MCF 10A (cell line): Measurements from ENCODE around the gene ARHGEF7. TPM values are rescaled to one million over a fixed set of nuclear protein-coding genes. Genes with fewer than 3 reads are reported as not detected.
"Not testable (repeated sequence)": the region's sequence is repeated elsewhere in the genome, so short reads cannot be mapped to it uniquely, and the experiment has no call there.

Source experiments
- BruUV-seq: library from RNA; stranded (reverse); fragments of 400-500 nt; replicated peaks from 2 replicates; lab custom pipeline; 2021; lab: Mats Ljungman, UMichigan
- CTCF ChIA-PET: fragments of 300-600 bp; sonication (Branson Sonifier 250); formaldehyde crosslinking; extraction: SDS; loops from one replicate; lab custom pipeline; 2021; ENCODE audit warnings: antibody characterized with exemption, inconsistent platforms; lab: Yijun Ruan, JAX
- POLR2A ChIA-PET: fragments of 300-600, 350-650 bp; sonication (Branson Sonifier 250); formaldehyde crosslinking; extraction: SDS; loops from one replicate; lab custom pipeline; 2020; ENCODE audit warnings: antibody characterized with exemption, inconsistent platforms; lab: Yijun Ruan, JAX
- DNase-seq: peaks from one replicate; pipeline ENCODE4 v3.0.0-alpha.2; 2018; ENCODE audit not compliant: unreplicated experiment
- H3K27ac Mint-ChIP-seq: one replicate; pipeline ENCODE4 v1.8.0; 2022; ENCODE audit warnings: mild to moderate bottlenecking, low read depth, mixed read lengths; ENCODE audit not compliant: unreplicated experiment
- H3K27me3 Mint-ChIP-seq: one replicate; pipeline ENCODE4 v1.8.0; 2022; ENCODE audit warnings: mixed read lengths; ENCODE audit not compliant: insufficient read depth, unreplicated experiment
- H3K36me3 Mint-ChIP-seq: one replicate; pipeline ENCODE4 v1.8.0; 2022; ENCODE audit warnings: mild to moderate bottlenecking, moderate library complexity, mixed read lengths; ENCODE audit not compliant: insufficient read depth, unreplicated experiment
- H3K4me1 Mint-ChIP-seq: one replicate; pipeline ENCODE4 v1.8.0; 2022; ENCODE audit warnings: mixed read lengths; ENCODE audit not compliant: insufficient read depth, unreplicated experiment
- H3K4me3 Mint-ChIP-seq: one replicate; pipeline ENCODE4 v1.8.0; 2022; ENCODE audit warnings: mild to moderate bottlenecking, moderate library complexity, mixed read lengths; ENCODE audit not compliant: unreplicated experiment
- H3K9me3 Mint-ChIP-seq: one replicate; pipeline ENCODE4 v1.8.0; 2022; ENCODE audit warnings: mixed read lengths; ENCODE audit not compliant: unreplicated experiment
- intact Hi-C: fragments of 100-400 bp; cut with micrococcal nuclease; formaldehyde crosslinking; loops from 2 replicates; pipeline ENCODE4 v1.14.1; 2022
- total RNA-seq: library from RNA; stranded (reverse); gene quantifications from 2 replicates; pipeline ENCODE4 v1.2.3, GENCODE V29; 2022
- TF ChIP-seq, protein P1 (sequence below): fragments of 200-600 bp; IDR thresholded peaks from one replicate; pipeline ENCODE4 v1.8.0; 2022; ENCODE audit warnings: antibody characterized with exemption, mild to moderate bottlenecking; ENCODE audit not compliant: unreplicated experiment

Gene ARHGEF7
- total RNA-seq, 1 experiment from 2014 or later = 43.5 TPM

DNA sequence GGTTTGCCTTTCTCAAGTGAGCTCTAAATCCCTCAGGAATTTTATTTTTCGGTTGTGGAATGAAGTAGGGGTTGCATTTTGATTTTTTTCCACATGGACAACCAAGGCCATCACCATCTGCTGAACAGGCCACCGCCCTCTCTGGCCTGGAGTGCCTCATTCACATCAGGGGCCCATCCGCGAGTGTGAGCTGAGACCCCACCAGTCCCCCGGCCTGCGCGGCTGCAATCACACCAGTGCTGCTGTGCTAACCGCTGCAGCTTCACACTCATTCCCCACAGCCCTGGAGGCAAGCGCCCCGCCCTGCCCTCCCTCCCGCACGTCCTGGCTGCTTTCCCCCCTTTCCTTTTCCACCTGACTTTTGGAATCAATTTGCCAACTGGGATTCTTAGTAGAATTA is 35.7 kb upstream of the ARHGEF7 start:
- intact Hi-C loops = no loop called here
- CTCF ChIA-PET = interaction anchor here (6.0 kb wide), 1 partner anchor 11 kb away, joined by 29 read pairs; no protein-coding TSS in a partner anchor

DNA sequence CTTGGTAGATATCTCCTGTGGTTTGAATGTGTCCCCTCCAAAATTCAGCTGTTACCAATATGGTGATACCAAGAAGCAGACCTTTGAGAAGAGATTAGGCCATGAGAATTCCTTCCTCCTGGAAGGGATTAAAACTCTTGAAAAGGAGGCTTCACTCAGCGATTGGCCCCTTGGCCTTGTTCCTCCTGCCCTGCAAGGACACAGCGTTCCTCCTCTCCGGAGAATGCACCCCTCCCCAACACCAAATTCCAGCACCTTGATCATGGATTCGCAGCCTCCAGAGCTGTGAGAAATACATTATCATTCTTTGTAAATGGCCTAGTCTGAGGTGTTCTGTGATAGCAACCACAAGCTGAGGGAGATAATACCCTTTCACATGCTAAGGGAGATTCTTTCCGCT is 34.5 kb upstream of the ARHGEF7 start:
- H3K27me3 Mint-ChIP-seq = no peaks in the 10 kb centered on the region
- CTCF ChIA-PET = interaction anchor here (0.6 to 6.0 kb wide), 2 partner anchors 12 to 27 kb away, joined by 3 to 29 read pairs; no protein-coding TSS in a partner anchor

More for the DNA sequence above, 35.7 kb upstream of the ARHGEF7 start:
- Mint-ChIP-seq H3K4me3 (no peak overlapping the region), H3K27me3 (no peaks in the 10 kb centered on the region), H3K4me1 (no peaks in the 10 kb centered on the region), H3K27ac (no peak overlapping the region), H3K36me3 (no peaks in the 10 kb centered on the region), H3K9me3 (peaks cover 4% of the 10 kb centered on the region)
- no peak for DNase-seq
- BruUV-seq = no TSS peak
- TF ChIP-seq, protein P1, sequence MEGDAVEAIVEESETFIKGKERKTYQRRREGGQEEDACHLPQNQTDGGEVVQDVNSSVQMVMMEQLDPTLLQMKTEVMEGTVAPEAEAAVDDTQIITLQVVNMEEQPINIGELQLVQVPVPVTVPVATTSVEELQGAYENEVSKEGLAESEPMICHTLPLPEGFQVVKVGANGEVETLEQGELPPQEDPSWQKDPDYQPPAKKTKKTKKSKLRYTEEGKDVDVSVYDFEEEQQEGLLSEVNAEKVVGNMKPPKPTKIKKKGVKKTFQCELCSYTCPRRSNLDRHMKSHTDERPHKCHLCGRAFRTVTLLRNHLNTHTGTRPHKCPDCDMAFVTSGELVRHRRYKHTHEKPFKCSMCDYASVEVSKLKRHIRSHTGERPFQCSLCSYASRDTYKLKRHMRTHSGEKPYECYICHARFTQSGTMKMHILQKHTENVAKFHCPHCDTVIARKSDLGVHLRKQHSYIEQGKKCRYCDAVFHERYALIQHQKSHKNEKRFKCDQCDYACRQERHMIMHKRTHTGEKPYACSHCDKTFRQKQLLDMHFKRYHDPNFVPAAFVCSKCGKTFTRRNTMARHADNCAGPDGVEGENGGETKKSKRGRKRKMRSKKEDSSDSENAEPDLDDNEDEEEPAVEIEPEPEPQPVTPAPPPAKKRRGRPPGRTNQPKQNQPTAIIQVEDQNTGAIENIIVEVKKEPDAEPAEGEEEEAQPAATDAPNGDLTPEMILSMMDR = no peak
- POLR2A ChIA-PET = interaction anchor here (0.7 kb wide), 1 partner anchor 72 kb away, joined by 4 read pairs; no protein-coding TSS in a partner anchor

DNA sequence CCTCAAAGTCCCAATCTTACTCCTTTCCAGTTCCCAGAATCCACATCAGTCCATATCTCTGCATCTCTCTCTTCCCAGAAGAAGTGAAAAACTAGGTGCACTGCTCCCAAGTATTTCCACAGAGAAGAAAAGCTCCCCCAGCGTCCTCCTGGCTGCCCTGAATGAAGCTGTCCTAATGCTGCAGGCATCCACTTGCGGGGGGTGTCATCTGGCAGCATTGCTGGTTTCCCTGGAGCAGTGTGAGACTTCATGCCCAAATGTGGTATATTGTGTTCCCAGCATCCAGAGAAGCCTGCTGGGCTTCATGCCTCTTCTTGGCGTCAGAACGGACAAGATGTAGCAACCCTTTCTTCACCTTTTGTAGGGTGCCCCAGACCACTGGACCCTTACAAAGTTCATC is 32.9 kb upstream of the ARHGEF7 start:
- H3K27ac Mint-ChIP-seq = no peak overlapping the region
- no peak for DNase-seq
- H3K4me3 Mint-ChIP-seq = no peak overlapping the region
- intact Hi-C loops = no loop called here
- H3K4me1 Mint-ChIP-seq = no peaks in the 10 kb centered on the region
- CTCF ChIA-PET = interaction anchor here (0.6 to 6.0 kb wide), 2 partner anchors 14 to 366 kb away, joined by 3 to 29 read pairs; no protein-coding TSS in a partner anchor
- BruUV-seq = no TSS peak
- TF ChIP-seq, protein P1 = no peak
- H3K27me3 Mint-ChIP-seq = no peaks in the 10 kb centered on the region
- POLR2A ChIA-PET = no interaction called here
- no peaks in the 10 kb centered on the region for H3K36me3 Mint-ChIP-seq
- no peaks in the 10 kb centered on the region for H3K9me3 Mint-ChIP-seq

More for the DNA sequence above, 34.5 kb upstream of the ARHGEF7 start:
- intact Hi-C loops = no loop called here
- no TSS peak for BruUV-seq
- no peaks in the 10 kb centered on the region for H3K9me3 Mint-ChIP-seq
- H3K4me1 Mint-ChIP-seq = no peaks in the 10 kb centered on the region
- DNase-seq = no peak
- POLR2A ChIA-PET = no interaction called here
- no peaks in the 10 kb centered on the region for H3K36me3 Mint-ChIP-seq
- H3K27ac Mint-ChIP-seq = no peak overlapping the region
- TF ChIP-seq, protein P1 = no peak
- H3K4me3 Mint-ChIP-seq = no peak overlapping the region

DNA sequence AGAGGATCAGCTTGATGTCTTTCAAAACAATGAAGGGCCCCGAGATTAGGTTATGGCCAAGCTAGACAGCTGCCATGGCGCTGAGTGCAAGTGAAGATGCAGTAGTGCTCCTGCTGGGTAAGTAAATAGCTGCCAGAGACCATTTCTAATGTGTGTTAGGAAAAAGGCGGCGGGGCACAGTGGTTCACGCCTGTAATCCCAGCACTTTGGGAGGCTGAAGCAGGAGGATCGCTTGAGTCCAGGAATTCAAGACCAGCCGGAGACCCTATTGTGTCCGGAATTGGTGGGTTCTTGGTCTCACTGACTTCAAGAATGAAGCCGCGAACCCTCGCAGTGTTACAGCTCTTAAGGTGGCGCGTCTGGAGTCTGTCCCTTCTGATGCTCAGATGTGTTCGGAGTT is 32.3 kb upstream of the ARHGEF7 start:
- H3K36me3 Mint-ChIP-seq, BruUV-seq, H3K4me1 Mint-ChIP-seq, DNase-seq, POLR2A ChIA-PET, H3K9me3 Mint-ChIP-seq, H3K4me3 Mint-ChIP-seq, intact Hi-C loops, H3K27ac Mint-ChIP-seq, H3K27me3 Mint-ChIP-seq: not testable (repeated sequence)
- CTCF ChIA-PET = interaction anchor here (6.0 kb wide), 1 partner anchor 15 kb away, joined by 29 read pairs; no protein-coding TSS in a partner anchor

DNA sequence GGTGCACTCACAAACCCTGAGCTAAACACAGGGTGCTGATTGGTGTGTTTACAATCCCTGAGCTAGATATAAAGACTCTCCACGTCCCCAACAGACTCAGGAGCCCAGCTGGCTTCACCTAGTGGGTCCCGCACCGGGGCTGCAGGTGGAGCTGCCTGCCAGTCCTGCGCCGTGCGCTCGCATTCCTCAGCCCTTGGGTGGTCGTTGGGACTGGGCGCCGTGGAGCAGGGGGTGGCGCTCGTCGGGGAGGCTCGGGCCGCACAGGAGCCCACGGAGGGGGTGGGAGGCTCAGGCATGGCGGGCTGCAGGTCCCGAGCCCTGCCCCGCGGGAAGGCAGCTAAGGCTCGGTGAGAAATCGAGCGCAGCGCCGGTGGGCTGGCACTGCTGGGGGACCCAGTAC is 31.4 kb upstream of the ARHGEF7 start:
- H3K27me3 Mint-ChIP-seq, H3K4me3 Mint-ChIP-seq: not testable (repeated sequence)
- CTCF ChIA-PET = interaction anchor here (6.0 kb wide), 1 partner anchor 15 kb away, joined by 29 read pairs; no protein-coding TSS in a partner anchor

More for the DNA sequence above, 31.4 kb upstream of the ARHGEF7 start:
- DNase-seq, H3K27ac Mint-ChIP-seq, H3K36me3 Mint-ChIP-seq, BruUV-seq, H3K9me3 Mint-ChIP-seq, POLR2A ChIA-PET, intact Hi-C loops, H3K4me1 Mint-ChIP-seq: not testable (repeated sequence)
